ENCODE measurements around the gene NEUROG1.
"Not testable (repeated sequence)": the region's sequence is repeated elsewhere in the genome, so short reads cannot be mapped to it uniquely, and the experiment has no call there.

The NEUROG1 gene

GRCh38 chr5:135537271-135537670, 1.5 kb upstream of the NEUROG1 start:
- no peak for DNase-seq (ENCODE audit: low spot score)

- no peak for DNase-seq (ENCODE audit: low spot score)
Measured at GRCh38 chr5:135535420-135535819, 344 bp downstream of the NEUROG1 start.

GRCh38 chr5:135534609-135535419, 950 bp downstream of the NEUROG1 start:
- DNase-seq (ENCODE audit: low spot score), result no peak

DNA sequence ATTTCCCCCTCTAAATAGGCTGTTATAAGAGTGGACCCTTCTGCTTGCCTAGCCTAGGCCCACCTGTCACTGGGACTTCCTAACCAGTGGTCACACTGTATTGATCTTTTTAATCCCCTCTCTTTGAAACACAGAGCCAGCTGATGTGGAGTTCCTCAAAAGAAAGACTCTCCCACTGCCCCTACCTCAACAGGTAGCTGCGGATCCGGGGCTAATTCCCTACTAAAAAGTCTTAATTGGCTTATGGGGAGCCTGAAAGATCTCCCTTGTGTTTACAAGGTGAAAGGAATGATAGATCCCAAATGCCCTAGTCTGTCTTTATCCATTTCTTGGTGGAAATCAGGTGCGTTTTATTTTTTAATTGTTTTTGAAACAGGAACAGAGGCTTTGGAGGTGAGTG, 2.0 kb downstream of the NEUROG1 start:
- DNase-seq (ENCODE audit: low spot score), result no peak

- no peak for DNase-seq (ENCODE audit: low spot score)
Measured at GRCh38 chr5:135533334-135533733, 2.4 kb downstream of the NEUROG1 start.

DNA sequence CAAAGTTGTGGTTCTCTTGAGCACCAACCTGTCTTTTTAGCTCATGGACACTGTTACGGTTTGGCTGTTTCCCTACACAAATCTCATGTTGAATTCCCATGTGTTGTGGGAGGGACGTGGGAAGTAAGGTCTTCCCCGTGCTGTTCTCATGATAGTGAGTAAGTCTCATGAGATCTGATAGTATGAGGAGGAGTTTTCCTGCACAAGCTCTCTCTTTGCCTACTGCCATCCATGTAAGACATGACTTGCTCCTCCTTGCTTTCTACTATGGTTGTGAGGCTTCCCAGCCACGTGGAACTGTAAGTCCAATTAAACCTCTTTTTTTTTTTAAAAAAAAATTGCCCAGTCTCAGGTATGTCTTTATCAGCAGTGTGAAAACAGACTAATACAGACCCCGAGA, 6.2 kb downstream of the NEUROG1 start:
- not testable (repeated sequence) for DNase-seq (ENCODE audit: low spot score)

GRCh38 chr5:135526924-135527323, 8.8 kb downstream of the NEUROG1 start:
- no peak for DNase-seq (ENCODE audit: low spot score)

- DNase-seq (ENCODE audit: low spot score), result no peak
Measured at GRCh38 chr5:135521964-135522363, 13.8 kb downstream of the NEUROG1 start.

- no peak for DNase-seq (ENCODE audit: low spot score)
Measured at GRCh38 chr5:135517631-135518030, 18.1 kb downstream of the NEUROG1 start.

DNA sequence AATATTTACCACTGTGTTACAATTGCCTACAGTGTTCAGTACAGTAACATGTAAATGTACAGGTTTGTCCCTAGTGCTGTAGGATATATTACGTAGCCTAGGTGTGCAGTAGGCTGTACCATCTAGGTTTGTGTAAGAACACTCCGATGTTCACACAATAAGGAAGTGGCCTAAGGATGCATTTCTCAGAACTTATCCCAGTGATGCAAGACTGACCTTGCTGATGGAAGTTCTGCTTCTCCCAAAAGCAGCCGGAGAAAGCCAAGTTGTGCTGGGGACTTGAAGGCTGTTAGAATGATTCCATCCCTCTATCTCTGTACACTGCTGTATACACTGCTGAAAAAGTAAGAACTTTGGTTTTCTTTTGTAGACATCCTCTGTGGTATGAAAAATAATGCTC, 21.6 kb downstream of the NEUROG1 start:
- DNase-seq (ENCODE audit: low spot score), result no peak

DNA sequence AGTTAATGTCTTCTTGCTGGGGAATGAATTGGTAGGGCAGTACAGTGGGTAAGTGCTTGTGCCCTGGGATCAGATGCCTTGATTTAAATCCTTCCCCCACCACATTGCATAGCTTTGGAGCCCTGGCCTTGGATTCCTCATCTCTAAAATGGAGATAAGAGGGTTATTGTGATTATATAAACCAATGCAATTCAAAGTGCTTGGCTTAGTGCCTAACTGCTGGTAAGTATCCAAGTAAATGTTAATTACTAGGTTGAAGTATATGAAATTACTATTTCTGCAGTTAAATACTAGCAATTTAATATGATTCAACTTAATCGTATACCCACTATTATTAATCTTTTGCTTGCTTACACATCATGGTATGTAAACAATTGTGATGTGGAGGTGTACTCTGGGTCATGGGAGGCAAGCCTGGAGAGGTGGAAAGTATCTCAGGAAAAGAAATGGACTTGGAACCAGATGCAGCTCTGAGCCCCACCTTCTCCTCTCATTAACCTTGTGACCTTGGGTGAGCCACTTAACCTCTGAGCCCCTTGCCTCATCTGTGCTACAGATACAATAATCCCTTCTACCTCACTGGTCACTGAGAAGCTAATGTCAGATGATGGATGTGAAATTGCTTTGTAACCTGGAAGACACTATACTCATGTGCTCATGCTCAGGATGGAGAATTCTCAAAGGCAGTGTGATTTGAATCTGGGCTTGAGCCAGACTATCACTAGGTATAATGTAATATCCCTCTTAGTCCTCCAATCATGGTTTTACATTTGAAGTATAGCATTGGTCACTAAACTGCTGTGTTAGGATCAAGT, 23.8 kb downstream of the NEUROG1 start:
- DNase-seq (ENCODE audit: low spot score), result no peak

DNA sequence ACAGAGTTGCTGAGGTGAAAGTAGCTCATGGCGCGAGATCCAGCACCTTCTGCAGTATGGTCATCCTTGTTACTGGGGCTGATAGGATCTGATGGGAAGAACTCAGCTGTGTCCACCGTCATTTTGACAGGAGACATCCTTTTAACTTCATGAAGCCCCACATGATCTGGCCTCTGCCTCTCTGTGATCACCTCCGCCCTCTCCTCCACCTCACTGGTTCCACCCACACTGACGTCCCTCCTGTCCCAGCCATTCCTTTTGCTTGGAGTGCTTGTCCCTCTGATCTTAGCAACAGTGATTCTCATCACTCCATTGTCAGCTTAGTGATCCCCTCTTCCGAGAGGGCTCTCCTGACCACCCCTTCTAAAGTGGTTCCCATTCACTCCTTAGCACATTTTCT, 25.8 kb downstream of the NEUROG1 start:
- DNase-seq (ENCODE audit: low spot score), result no peak

DNA sequence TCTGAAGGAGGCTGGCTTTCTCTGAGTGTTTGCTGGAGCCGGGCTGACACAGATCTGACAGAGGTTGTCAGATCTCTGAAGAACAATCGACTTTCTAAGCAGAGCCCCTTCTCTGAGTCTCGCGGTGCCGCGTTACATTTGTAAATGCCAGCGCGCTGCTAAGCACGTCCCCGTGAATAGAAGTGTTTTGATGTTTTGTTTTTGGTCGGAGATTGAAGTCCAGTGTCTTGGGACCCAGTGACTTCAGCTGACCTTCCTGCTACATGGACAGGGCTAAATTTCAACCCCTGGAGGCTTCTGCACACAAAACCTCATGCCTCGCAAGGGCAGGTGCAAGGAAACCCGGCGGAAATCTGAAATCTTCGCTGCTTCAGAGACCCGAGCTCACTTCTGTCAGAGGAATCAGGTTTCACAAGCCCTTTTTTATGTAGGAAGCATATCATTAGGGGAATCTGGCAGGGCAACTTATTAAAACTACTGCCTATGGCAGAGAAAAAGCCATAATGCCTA, 27.2 kb downstream of the NEUROG1 start:
- DNase-seq (ENCODE audit: low spot score), result no peak

DNA sequence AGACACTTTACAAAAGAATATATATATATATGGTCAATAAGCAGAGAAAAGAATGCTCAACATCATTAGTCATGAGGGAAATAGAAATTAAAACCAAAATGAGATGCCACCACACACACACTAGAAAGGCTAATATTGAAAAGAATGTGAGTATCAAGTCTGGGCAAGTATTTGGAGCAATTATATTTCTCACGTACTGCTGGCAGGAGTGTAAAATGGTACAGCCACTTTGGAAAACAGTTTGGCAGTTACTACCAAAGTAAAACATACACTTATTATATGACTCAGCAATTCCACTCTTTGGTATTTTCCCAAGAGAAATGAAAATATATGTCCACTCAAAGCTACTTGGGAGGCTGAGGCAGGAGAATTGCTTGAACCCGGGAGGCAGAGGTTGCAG, 29.8 kb downstream of the NEUROG1 start:
- no peak for DNase-seq (ENCODE audit: low spot score)

DNA sequence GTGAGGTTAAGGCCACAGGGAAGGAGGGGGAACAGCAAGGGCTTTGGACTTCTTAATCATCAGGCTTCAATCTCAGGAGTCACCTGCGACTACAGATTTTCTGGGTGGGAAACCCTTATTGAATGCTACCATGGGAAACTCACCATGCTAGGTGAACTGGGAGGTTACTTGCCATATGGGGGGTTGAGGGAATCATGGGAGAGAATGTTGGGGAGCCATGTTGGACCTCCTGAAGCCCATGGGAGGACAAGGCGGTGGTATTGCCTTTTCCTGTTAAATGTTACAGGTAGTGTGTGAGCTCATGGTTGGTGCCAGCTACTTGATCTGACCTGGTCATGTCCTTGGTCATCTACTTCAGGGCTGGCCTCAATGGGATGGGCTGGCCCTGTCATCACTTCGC, 31.4 kb downstream of the NEUROG1 start:
- DNase-seq (ENCODE audit: low spot score), result no peak

DNA sequence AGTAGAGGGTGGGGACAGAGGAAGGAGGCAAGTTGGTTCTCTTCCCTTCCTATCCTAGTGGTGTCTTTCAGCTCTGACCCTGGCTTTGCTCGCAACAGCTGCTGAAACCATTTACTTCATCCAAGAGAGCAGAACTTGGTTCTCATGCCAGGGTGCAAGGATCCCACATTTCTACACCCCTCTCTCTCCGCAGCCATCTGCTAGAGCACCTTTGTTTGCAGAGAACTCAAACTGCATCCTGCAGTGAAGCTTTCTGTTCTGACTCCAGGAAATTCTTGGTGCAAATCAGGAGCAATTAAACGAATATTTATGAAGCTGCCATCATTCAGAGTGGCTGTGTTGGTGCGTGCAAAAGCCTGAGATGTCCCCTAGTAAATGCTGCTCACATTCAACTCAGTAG, 31.9 kb downstream of the NEUROG1 start:
- no peak for DNase-seq (ENCODE audit: low spot score)

DNA sequence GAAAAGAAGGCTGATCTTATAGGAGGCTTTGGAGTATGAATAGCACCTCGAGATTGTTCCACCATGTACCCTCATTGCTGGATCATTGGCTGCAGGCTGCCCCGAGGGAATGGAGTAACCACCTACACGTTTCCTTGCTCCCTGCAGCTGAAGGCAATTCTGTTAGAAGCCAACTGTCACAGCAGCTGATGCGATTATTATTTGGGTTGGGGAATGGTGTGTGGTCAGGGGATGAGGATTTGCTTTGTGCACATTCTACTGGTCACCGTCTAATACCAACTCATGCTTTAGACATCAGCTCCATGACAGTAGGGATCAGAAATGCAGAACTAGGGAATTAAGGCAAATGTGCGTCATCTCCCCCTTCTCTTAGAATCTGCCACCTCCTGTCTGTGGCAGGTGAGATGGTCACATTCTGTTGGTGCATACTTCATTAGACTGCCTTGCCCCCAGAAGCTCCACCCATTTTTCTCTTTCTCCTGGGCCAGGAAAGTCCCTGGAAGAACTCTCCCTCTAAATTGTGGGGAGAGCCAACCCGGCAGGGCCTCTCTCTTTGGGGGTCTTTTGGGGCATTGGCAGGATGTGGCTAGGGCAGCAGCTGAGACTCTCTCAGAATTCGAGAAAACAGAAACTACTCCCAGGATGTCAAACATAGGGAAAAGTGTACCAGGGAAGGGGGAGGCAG, 32.8 kb downstream of the NEUROG1 start:
- no peak for DNase-seq (ENCODE audit: low spot score)

DNA sequence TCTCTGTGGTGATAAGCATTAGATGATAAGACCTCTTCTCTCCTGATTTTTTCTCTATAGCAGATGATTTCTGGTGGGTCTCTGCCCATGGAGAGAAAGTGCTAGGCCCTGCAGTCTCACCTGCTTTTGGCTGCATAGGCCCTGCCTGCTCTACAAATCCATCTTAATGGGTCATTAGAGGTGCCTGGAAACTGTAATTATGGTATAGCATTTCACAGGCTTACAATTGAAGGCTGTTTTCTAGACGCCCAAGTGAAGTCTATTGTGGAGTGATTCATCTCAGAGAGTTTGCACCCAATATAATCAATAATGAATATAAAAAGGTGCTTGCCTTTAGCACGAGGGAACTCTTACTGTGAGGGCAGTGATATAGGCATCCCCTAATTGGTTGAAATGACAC, 33.8 kb downstream of the NEUROG1 start:
- no peak for DNase-seq (ENCODE audit: low spot score)

GRCh38 chr5:135498637-135498995, 37.1 kb downstream of the NEUROG1 start:
- no peak for DNase-seq (ENCODE audit: low spot score)

DNA sequence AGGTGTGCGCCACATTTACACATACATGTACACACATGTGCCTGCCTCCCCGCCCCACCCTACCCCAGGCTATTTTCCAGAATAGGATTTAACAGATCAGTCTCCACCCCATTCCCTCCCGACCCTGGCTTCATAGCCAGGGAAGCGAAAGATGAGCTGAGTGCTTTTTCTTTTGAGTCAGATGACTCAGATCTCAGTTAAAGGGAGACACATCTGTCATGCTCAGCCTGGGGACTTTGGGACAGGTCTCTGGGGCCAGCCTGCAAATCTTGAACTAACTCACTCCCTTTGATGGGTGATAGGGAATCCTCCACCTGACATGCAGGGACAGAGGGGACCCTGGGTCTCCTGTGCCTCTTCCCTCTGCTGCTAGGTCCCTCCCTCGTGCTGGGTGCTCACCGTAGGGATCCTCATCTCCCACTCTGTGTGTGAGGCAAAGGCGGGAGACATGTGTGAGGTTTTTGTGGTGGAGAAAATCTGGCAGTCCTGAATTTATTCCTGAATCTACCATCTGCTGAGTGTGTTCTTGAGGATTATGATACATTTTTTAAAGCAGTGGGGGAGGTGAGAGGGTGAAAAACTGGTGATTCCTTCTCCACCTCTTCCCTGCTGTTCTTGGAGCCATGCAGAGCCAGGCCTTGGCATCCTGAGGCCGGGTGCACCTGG, 37.7 kb downstream of the NEUROG1 start:
- no peak for DNase-seq (ENCODE audit: low spot score)

DNA sequence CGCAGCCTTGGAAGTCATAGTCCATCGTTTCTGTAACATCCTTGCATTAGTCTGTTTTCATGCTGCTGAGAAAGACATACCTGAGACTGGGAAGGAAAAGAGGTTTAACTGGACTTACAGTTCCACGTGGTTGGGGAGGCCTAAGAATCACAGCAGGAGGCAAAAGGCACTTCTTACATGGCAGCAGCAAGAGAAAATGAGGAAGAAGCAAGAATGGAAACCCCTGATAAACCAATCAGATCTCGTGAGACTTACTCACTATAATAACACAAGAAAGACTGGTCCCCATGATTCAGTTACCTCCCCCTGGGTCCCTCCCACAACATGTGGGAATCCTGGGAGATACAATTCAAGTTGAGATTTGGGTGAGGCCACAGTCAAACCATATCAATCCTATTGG, 40.2 kb downstream of the NEUROG1 start:
- not testable (repeated sequence) for DNase-seq (ENCODE audit: low spot score)

GRCh38 chr5:135494196-135494595, 41.6 kb downstream of the NEUROG1 start:
- no peak for DNase-seq (ENCODE audit: low spot score)
